Mesenteric fat pad (tissue), 1 donor: ENCODE measurements around the gene RNF227. TPM values are rescaled to one million over a fixed set of nuclear protein-coding genes. Genes with fewer than 3 reads are reported as not detected.

Experiments
- DNase-seq: peaks from one replicate; pipeline ENCODE4 v3.0.0-alpha.2; 2020; ENCODE audit warnings: low spot score
- total RNA-seq: library from RNA; stranded (reverse); fragmentation: NEBNext Ultra II Directional; extraction: Animal tissue kit (Norgen Biotek cat#: 25700); gene quantifications from one replicate; pipeline ENCODE4 v1.2.1, GENCODE V29; 2021
- donor health status: DM: yes; HTN: yes; CAD: no.

RNF227 gene
- total RNA-seq, 1 donor from 2014 or later, result 0.80 TPM

- peak; percentile 98 for DNase-seq
Measured at GRCh38 chr17:7889166-7889955, 26.7 kb downstream of the RNF227 start.

GRCh38 chr17:7888184-7888920 is 27.7 kb downstream of the RNF227 start, which contains the start of gene CHD3:
Gene CHD3, plus strand, starts transcription at chr17:7888789. Its CDS starts 212 bp downstream, at chr17:7889001.
- no peak for DNase-seq

- peak; percentile 94 for DNase-seq
Measured at GRCh38 chr17:7887482-7888183, 28.5 kb downstream of the RNF227 start.

DNA sequence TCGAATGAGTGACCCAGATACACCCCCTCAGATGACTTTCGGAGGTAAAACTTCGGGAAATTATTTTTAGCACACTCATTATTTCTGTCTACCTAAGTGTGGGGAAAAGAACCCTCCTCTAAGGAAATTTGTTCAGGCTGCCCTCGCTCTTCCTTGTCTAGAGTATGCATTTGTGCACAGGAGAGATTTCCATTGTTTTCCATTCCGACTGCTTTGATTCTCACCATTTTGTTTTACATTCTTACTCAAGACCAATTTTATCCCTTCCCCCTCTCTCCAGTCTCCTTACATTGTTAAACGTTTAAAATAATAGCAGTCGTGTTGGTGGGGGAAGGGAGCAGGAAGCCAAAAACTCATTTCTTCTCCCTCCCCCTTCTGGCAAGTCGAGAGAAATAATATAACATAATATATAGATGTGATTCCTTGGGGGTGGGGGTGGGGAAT is 29.0 kb downstream of the RNF227 start:
- no peak for DNase-seq

GRCh38 chr17:7886227-7887037 is 29.7 kb downstream of the RNF227 start:
- no peak for DNase-seq

GRCh38 chr17:7885367-7886226 is 30.5 kb downstream of the RNF227 start:
- DNase-seq, result no peak

DNA sequence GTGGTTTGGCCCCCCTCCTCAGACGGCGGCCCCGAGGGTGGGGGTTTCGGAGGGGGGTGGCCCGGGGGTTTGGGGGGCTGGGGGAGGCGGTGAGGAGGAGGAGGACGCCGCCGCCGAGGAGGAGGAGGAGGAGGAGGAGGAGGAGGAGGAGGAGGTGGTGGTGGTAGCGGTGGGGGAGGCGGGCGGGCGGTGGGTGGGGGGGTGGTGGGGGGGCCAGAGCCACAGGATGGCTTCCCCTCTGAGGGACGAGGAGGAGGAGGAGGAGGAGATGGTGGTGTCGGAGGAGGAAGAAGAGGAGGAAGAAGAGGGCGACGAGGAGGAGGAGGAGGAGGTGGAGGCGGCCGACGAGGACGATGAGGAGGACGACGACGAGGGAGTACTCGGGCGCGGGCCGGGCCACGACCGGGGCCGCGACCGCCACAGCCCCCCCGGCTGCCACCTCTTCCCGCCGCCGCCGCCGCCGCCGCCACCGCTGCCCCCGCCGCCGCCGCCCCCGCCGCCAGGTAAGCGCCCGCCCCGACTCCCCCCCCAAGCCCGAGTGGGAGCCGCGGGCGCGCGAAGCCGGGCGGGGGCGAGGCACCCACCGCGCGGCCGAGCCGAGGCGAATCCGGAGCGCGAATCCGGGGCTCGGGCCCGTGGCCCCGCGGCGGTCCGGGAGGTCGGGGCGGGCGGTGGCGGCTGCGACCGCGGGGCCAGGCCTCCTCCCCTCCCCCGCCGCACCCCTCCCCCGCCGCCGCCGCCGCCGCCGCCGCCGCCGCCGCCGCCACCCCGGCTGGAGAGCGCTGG is 31.3 kb downstream of the RNF227 start:
- no peak for DNase-seq

GRCh38 chr17:7883781-7884386 is 32.2 kb downstream of the RNF227 start:
- no peak for DNase-seq

- DNase-seq, result no peak
Measured at GRCh38 chr17:7882629-7883028, 33.5 kb downstream of the RNF227 start.

- no peak for DNase-seq
Measured at GRCh38 chr17:7882068-7882467, 34.0 kb downstream of the RNF227 start.

- DNase-seq, result no peak
Measured at GRCh38 chr17:7881276-7882054, 34.6 kb downstream of the RNF227 start.

- DNase-seq, result no peak
Measured at GRCh38 chr17:7880076-7880868, 35.8 kb downstream of the RNF227 start.

DNA sequence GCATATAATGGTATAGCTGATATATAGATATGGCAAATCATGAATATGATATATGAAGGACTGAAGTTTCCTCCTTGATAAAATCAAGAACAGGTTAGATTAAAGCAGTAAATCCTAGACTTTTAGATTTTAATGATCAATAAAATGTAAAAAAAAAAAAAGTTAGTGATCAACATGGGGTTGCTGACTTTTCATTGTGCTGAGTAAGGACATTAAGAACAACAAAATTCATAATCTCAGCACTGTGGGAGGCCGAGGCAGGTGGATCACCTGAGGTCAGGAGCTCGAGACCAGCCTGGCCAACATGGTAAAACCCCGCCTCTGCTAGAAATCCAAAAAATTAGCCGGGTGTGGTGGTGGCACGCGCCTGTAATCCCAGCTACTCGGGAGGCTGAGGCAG is 37.9 kb downstream of the RNF227 start:
- DNase-seq, result no peak

DNA sequence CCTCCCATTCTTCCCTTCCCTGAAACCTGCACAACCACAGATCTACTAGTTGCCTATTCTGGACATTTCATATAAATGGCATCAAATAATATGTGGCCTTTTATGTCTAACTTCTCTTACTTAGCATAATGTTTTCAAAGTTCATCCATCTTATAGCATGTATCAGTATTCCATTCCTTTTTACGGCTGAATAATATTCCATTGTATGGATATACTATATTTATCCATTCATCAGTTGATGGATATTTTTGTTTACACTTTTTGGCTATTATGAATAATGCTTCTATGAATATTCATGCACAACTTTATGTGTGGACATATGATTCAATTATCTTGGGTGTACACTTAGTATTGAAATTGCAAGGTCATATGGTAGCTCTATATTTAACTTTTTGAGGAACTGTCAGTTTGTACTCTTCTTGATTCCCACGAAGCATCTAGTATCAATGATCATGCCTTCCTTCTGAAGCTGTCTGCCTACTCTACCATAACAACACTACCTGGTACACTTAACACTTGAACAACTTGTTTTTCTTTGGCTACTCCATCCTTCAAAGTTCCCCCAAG is 40.2 kb downstream of the RNF227 start:
- DNase-seq, result no peak

GRCh38 chr17:7873051-7873450 is 43.0 kb downstream of the RNF227 start:
- no peak for DNase-seq

- DNase-seq, result no peak
Measured at GRCh38 chr17:7867881-7868329, 48.2 kb downstream of the RNF227 start.
